GM21786 (cell line): ENCODE data around the gene RAB4A.
"Not testable (repeated sequence)": the region's sequence is repeated elsewhere in the genome, so short reads cannot be mapped to it uniquely, and the experiment has no call there.

Source experiments
- ATAC-seq: cut with Tn5 transposase; IDR thresholded peaks from one replicate; pipeline ENCODE4 v1.9.1; 2021; ENCODE audit not compliant: unreplicated experiment

Gene RAB4A

DNA sequence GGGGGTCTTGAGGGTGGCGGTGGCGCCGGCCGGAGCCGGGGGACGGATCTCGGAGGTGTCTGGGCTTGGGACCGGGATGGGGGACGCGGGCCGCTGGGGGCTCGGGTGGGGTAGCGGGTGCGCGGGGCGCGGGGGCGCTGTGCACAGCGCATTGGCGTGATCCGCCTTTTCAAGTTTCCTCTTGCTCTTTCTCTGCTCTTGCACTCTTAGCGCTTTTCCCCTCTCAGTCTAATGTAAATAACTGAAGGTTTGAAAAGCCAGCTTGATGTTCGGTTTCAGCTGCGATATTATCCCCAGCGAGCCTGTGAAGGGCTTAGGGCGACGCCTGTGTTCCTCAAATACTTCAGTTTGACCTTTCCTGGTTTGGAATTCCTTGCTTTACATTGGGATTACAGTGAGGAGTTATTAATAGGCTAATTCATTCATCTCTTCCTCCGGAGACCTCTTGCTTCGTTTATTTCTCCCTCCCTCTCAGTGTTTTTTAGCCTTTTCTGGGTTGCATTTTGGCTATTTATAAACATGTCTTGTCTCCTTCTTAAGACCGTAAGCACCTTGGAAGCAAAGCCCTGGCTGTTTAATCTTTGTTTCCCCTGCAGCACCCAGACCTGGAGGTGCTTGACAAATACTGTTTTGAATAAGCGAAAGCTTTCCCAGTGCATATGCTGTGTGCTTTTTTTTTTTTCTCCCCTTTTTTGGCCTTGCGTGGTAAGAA, 693 bp downstream of the RAB4A start:
- ATAC-seq, result peak; percentile 36

GRCh38 chr1:229272164-229273158, 1.6 kb downstream of the RAB4A start:
- no peak for ATAC-seq

- ATAC-seq, result no peak
Observed at GRCh38 chr1:229273507-229274232, 2.8 kb downstream of the RAB4A start.

DNA sequence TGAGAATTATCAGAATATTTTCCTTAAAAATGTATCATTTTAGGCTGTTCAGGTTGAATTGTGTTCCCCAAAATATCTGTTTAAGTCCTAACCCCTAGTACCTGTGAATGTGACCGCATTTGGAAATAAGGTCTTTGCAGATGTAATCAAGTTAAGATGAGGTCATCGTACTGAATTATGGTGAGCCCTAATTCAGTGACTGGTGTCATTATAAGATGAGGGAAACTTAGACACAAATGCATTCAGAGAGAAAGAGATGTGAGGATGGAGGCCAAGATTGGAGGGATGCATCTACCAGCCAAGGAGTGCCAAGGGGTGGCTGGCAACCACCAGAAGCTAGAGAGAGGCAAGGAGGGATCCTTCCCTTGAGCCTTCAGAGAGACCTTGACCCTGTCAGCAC, 4.1 kb downstream of the RAB4A start:
- ATAC-seq, result no peak

- no peak for ATAC-seq
Observed at GRCh38 chr1:229278120-229278741, 7.3 kb downstream of the RAB4A start.

DNA sequence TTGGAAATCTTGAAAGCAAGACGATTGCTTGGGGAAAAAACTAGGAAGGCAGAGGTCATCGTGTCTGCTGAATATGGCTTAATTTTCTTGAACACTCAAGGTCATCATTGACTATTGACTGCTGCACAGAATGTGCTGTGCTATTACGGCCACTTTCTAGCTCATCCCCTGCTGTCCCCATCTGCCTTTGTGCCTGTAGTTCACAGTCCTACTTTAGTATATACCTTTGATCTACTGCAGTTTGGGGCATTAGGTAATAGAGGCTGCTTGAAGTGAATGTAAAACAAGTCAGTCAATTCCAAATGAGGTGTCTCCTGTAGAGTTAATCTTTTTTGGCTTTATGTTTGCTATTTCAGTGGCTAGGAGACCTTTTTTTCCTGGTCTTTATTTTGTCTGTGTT, 8.3 kb downstream of the RAB4A start:
- no peak for ATAC-seq

DNA sequence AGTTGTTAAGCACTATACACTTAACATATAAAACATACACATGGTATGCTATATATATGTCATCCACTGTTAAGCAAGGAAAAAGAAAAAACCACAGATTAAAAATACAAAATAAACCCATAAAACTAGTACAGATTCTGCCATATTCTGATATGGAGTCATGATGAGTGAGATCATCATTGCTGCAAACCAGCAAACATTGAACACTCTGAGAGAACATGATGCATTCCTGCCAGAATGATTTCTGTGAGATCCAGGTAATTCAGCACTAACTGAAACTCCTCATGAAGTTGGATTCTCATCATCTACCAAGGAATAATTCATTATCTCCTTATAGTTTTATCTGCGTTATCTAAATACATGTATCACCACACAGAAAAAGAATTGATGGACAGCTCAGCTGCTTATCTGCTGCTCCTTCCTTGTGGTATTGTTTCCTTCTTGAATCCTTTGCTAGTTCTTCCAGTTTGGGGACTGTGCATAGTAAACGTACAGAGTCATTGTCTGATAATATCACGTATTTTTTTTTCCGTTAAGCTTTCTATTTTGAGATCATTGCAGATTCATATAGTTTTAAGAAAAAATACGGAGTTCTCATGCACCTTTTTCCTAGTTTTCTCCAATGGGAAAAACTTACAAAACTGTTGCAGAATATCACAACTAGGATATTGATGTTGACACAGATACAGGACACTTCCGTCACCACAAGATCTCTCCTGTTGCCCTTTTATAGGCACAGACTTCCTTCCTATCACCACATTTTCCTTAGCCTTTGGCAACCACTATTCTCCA, 9.3 kb downstream of the RAB4A start:
- no peak for ATAC-seq

DNA sequence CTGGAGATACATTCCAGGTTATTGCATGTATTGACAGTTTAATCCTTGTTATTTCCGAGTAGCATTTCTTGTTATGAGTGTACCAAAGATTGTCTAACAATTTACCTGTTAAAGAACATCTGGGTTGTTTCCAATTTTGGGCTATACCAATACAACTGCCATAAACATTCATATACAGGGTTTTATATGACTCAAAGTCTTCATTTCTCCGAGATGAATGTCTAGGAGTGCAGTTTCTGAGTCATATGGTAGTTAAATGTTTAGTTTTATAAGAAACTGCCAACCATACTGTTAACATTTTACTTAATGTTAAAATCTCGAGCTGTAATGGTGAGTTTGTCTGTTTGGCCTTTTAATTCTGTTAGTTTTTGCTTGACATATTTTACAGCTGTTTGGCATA, 10.0 kb downstream of the RAB4A start:
- ATAC-seq, result no peak

- ATAC-seq, result no peak
Observed at GRCh38 chr1:229281339-229281926, 10.5 kb downstream of the RAB4A start.

GRCh38 chr1:229282295-229282823, 11.4 kb downstream of the RAB4A start:
- ATAC-seq, result no peak

- no peak for ATAC-seq
Observed at GRCh38 chr1:229283183-229283611, 12.3 kb downstream of the RAB4A start.

DNA sequence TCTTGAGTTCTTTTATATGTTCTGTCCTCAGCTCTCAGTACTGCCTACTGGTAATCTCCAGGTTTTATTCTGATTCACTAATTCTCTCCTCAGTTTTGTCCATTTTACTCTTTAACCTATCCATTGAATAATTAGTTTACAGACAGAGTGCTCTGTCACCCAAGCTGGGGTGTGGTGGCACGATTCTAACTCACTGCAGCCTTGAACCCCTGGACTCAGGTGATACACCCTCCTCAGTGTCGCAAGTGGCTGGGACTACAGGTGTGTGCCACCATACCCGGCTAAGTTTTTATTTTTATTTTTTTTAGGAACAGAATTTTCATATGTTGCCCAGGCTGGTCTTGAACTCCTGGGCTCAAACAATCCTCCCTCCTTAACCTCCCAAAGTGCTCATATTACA, 14.0 kb downstream of the RAB4A start:
- no peak for ATAC-seq

- ATAC-seq, result no peak
Observed at GRCh38 chr1:229285440-229285839, 14.5 kb downstream of the RAB4A start.

- no peak for ATAC-seq
Observed at GRCh38 chr1:229286099-229286766, 15.3 kb downstream of the RAB4A start.

- ATAC-seq, result no peak
Observed at GRCh38 chr1:229287267-229287666, 16.4 kb downstream of the RAB4A start.

GRCh38 chr1:229288516-229288915, 17.6 kb downstream of the RAB4A start:
- no peak for ATAC-seq

DNA sequence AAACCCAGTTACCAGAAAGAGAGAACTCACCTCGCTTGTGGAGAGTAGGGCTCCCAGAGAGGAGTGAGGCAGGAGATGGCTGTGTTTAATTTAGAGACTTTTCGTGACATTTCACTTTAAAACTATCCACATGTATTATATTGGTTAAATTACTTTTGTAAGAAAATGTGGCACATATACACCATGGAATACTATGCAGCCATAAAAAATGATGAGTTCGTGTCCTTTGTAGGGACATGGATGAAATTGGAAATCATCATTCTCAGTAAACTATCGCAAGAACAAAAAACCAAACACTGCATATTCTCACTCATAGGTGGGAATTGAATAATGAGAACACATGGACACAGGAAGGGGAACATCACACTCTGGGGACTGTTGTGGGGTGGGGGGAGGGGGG, 20.8 kb downstream of the RAB4A start:
- ATAC-seq, result not testable (repeated sequence)

GRCh38 chr1:229293528-229294204, 22.8 kb downstream of the RAB4A start:
- ATAC-seq, result no peak
